K562 (cell line): Measurements from ENCODE around the gene TAAR8.
A peak's percentile ranks its signal among the peaks of the same experiment; 100 is the strongest.

Source experiments
- BMI1 ChIP-seq: fragments of 150-350 bp; IDR thresholded peaks from 2 replicates; pipeline ENCODE4 v1.6.1; 2014; ENCODE audit warnings: low read length
- CGGBP1 ChIP-seq: fragments of 250-450 bp; sonication (Bioruptor Pico); IDR thresholded peaks from 2 replicates; pipeline ENCODE4 v1.9.0; 2021; ENCODE audit warnings: mild to moderate bottlenecking
- CTCF ChIP-seq, 3 experiments: IDR thresholded peaks in 2 of 3; conservative IDR thresholded peaks in 1 of 3; 2 replicates each; pipeline ENCODE4 v1.5.1; 2011 to 2012; ENCODE audit warnings: low read length in 3 of 3, mild to moderate bottlenecking in 3 of 3, control low read depth in 2 of 3, improper control_type of control experiment in 1 of 3, inconsistent platforms in 1 of 3, low read depth in 1 of 3, mixed read lengths in 1 of 3, moderate library complexity in 1 of 3; ENCODE audit not compliant: insufficient read depth in 2 of 3
- EP300 ChIP-seq: IDR thresholded peaks from 2 replicates; pipeline ENCODE4 v1.6.1; 2012; ENCODE audit warnings: low read length, improper control_type of control experiment
- FOXJ3 ChIP-seq: sonication (generic); formaldehyde crosslinking; IDR thresholded peaks from 2 replicates; pipeline ENCODE4 v1.4.0; 2020; ENCODE audit warnings: mild to moderate bottlenecking, missing genetic modification reagents
- MCM2 ChIP-seq: fragments of 450-650 bp; IDR thresholded peaks from 2 replicates; pipeline ENCODE4 v1.6.1; 2017; ENCODE audit warnings: low read depth, mild to moderate bottlenecking
- MYC ChIP-seq, 2 experiments: fragments of 250-450 bp in 1 of 2; sonication (Bioruptor Pico) in 1 of 2; IDR thresholded peaks; 2 replicates each; pipeline versions ENCODE4 v1.5.1 to v1.6.1; 2012 to 2021; ENCODE audit warnings: low read depth in 2 of 2, borderline replicate concordance in 1 of 2, improper control_type of control experiment in 1 of 2, low read length in 1 of 2, mild to moderate bottlenecking in 1 of 2, moderate library complexity in 1 of 2
- POLR2A ChIP-seq: fragments of 450-650 bp; conservative IDR thresholded peaks from 2 replicates; pipeline ENCODE4 v1.6.1; 2016
- SP1 ChIP-seq: sonication (generic); formaldehyde crosslinking; IDR thresholded peaks from 2 replicates; pipeline ENCODE4 v1.8.1; 2022; ENCODE audit warnings: mild to moderate bottlenecking, missing genetic modification reagents
- TAF1 ChIP-seq: IDR thresholded peaks from 2 replicates; pipeline ENCODE4 v1.6.1; 2011; ENCODE audit warnings: mild to moderate bottlenecking, low read length, moderate library complexity; ENCODE audit not compliant: insufficient read depth, control insufficient read depth, severe bottlenecking; ENCODE audit errors: extremely low read depth
- ZNF3 ChIP-seq: fragments of 250-450 bp; sonication (Bioruptor Pico); IDR thresholded peaks from 2 replicates; pipeline ENCODE4 v1.5.0; 2021; ENCODE audit warnings: mild to moderate bottlenecking, moderate library complexity
- ZNF318 ChIP-seq, 2 experiments: fragments of 450-650 bp; IDR thresholded peaks; 2 replicates each; pipeline ENCODE4 v1.6.1; 2016; ENCODE audit warnings: mild to moderate bottlenecking in 2 of 2, borderline replicate concordance in 1 of 2, low read depth in 1 of 2, moderate library complexity in 1 of 2

GRCh38 chr6:132530293-132530974 lies 22.0 kb upstream of the TAAR8 start:
- TF ChIP-seq CGGBP1 (CRISPR knock-in tag) = no peak
- TF ChIP-seq FOXJ3 (CRISPR knock-in tag) = no peak
- no peak for TF ChIP-seq BMI1
- TF ChIP-seq MYC (IDR thresholded peaks at IDR 0.05; ENCODE audit: low read depth, low read length) = no peak
- no peak for TF ChIP-seq MYC (CRISPR knock-in tag; IDR thresholded peaks at IDR 0.05; ENCODE audit: borderline replicate concordance, low read depth)
- no peak for TF ChIP-seq POLR2A
- TF ChIP-seq CTCF (IDR thresholded peaks at IDR 0.05 in 2 of 3, conservative IDR thresholded peaks at IDR 0.05 in 1 of 3; ENCODE audit: insufficient read depth in 2 of 3, low read depth in 1 of 3, low read length in 3 of 3) = peak; percentile 60 to 83 (median 62); a peak in 5 of 6 replicates
- TF ChIP-seq ZNF3 (CRISPR knock-in tag) = no peak
- no peak for TF ChIP-seq SP1 (CRISPR knock-in tag)
- TF ChIP-seq MCM2 = no peak
- no peak for TF ChIP-seq EP300
- TF ChIP-seq TAF1 = no peak
- TF ChIP-seq ZNF318 (IDR thresholded peaks at IDR 0.05; ENCODE audit: borderline replicate concordance in 1 of 2, low read depth in 1 of 2) = no peak
